GM12878 (cell line): Measurements from ENCODE around the gene ARMC3. TPM values are rescaled to one million over a fixed set of nuclear protein-coding genes. Genes with fewer than 3 reads are reported as not detected.

Source experiments
- ATAC-seq: fragments of 200-7000 bp; cut with Tn5 transposase; 3 replicates; pipeline ENCODE4 v1.9.1; 2020; ENCODE audit warnings: mild to moderate bottlenecking, moderate library complexity
- BruUV-seq: library from RNA; stranded (reverse); fragments of 400-500 nt; replicated peaks from 2 replicates; lab custom pipeline; 2021; lab: Mats Ljungman, UMichigan
- CTCF ChIA-PET: fragments of 300-600 bp; sonication (Branson Sonifier 250); formaldehyde crosslinking; extraction: SDS; loops from one replicate; lab custom pipeline; 2021; ENCODE audit warnings: inconsistent platforms; lab: Yijun Ruan, JAX
- POLR2A ChIA-PET: fragments of 350-600 bp; formaldehyde crosslinking; extraction: SDS; loops from one replicate; lab custom pipeline; 2021; ENCODE audit warnings: inconsistent platforms; lab: Charles Lee
- RAD21 ChIA-PET: fragments of 300-600 bp; sonication (Branson Sonifier 250); formaldehyde crosslinking; loops from one replicate; lab custom pipeline; 2023; ENCODE audit warnings: antibody characterized with exemption; ENCODE audit not compliant: unreplicated experiment; lab: Charles Lee
- SMC1A ChIA-PET: fragments of 300-600 bp; sonication (Branson Sonifier 250); formaldehyde crosslinking; loops from one replicate; lab custom pipeline; 2023; ENCODE audit not compliant: unreplicated experiment, uncharacterized antibody; lab: Charles Lee
- DNase-seq: peaks from one replicate; pipeline ENCODE4 v3.0.0-alpha.2; 2011; ENCODE audit warnings: low read depth, low spot score
- FAIRE-seq: peaks from 3 replicates; lab custom pipeline; 2011; peaks lifted over from hg19 to GRCh38; lab: Jason Lieb, UNC
- H2AFZ ChIP-seq: 2 replicates; pipeline ENCODE4 v1.6.0; 2011; ENCODE audit warnings: low read depth, low read length, control low read depth; ENCODE audit not compliant: control insufficient read depth
- H3K27ac ChIP-seq: 2 replicates; pipeline ENCODE4 v1.5.1; 2011; ENCODE audit warnings: control low read depth; ENCODE audit not compliant: control insufficient read depth, insufficient read depth
- H3K27me3 ChIP-seq, 2 experiments: replicated peaks in 1 of 2; 2 replicates each; pipeline versions ENCODE4 v1.6.0 to v1.6.1; 2011; ENCODE audit warnings: low read length in 1 of 2; ENCODE audit not compliant: control insufficient read depth in 2 of 2, insufficient read depth in 2 of 2
- H3K36me3 ChIP-seq, 2 experiments: 2 replicates each; pipeline ENCODE4 v1.5.1; 2011; ENCODE audit warnings: low read length in 1 of 2; ENCODE audit not compliant: control insufficient read depth in 2 of 2, insufficient read depth in 2 of 2
- H3K4me1 ChIP-seq: 2 replicates; pipeline ENCODE4 v1.6.1; 2011; ENCODE audit warnings: mild to moderate bottlenecking, low read length, moderate library complexity, mixed read lengths; ENCODE audit not compliant: control insufficient read depth, insufficient read depth
- H3K4me2 ChIP-seq: 2 replicates; pipeline ENCODE4 v1.6.0; 2011; ENCODE audit warnings: control low read depth; ENCODE audit not compliant: control insufficient read depth, insufficient read depth
- H3K4me3 ChIP-seq: fragments of 200-600 bp; sonication (generic); 2 replicates; pipeline ENCODE4 v1.5.1; 2016
- H3K79me2 ChIP-seq: 2 replicates; pipeline ENCODE4 v1.6.0; 2011; ENCODE audit warnings: low read length; ENCODE audit not compliant: control insufficient read depth, insufficient read depth
- H3K9ac ChIP-seq: 2 replicates; pipeline ENCODE4 v1.8.0; 2011; ENCODE audit warnings: low read length, control low read depth, mixed read lengths; ENCODE audit not compliant: control insufficient read depth, insufficient read depth
- H3K9me3 ChIP-seq: replicated peaks from 3 replicates; pipeline ENCODE4 v1.5.1; 2011; ENCODE audit warnings: mild to moderate bottlenecking, low read length; ENCODE audit not compliant: control insufficient read depth, insufficient read depth
- H4K20me1 ChIP-seq: 2 replicates; pipeline ENCODE4 v1.6.0; 2011; ENCODE audit not compliant: control insufficient read depth, insufficient read depth
- ATF2 ChIP-seq: IDR thresholded peaks from 2 replicates; pipeline ENCODE4 v1.6.1; 2012; ENCODE audit warnings: low read length, inconsistent platforms
- ELK1 ChIP-seq: IDR thresholded peaks from 2 replicates; pipeline ENCODE4 v1.6.1; 2012; ENCODE audit warnings: low read depth, low read length, improper control_type of control experiment
- HDAC2 ChIP-seq: fragments of 200-600 bp; sonication (generic); IDR thresholded peaks from 2 replicates; pipeline ENCODE4 v1.6.1; 2017
- SMARCA5 ChIP-seq: fragments of 450-650 bp; IDR thresholded peaks from 2 replicates; pipeline ENCODE4 v1.6.1; 2017; ENCODE audit warnings: mild to moderate bottlenecking
- STAT1 ChIP-seq: fragments of 450-650 bp; conservative IDR thresholded peaks from 2 replicates; pipeline ENCODE4 v1.6.1; 2014; ENCODE audit warnings: antibody characterized with exemption, mild to moderate bottlenecking
- WGBS: methylation state at CpG from one replicate; pipeline ENCODE4 v1.1.6; 2016; ENCODE audit warnings: low lambda C conversion rate; ENCODE audit not compliant: insufficient replicate concordance, insufficient coverage; ENCODE audit errors: missing lambda C conversion rate; 5-methylcytosine and 5-hydroxymethylcytosine counted together
- in situ Hi-C: fragments of 300-500 bp; cut with MboI; formaldehyde crosslinking; loops from 9 replicates; pipeline ENCODE4 v1.14.3; 2018; ENCODE audit warnings: mixed read lengths
- intact Hi-C: fragments of 100-400 bp; cut with micrococcal nuclease; formaldehyde crosslinking; loops from one replicate; pipeline ENCODE4 v1.14.2; 2022; ENCODE audit not compliant: unreplicated experiment
- polyA plus RNA-seq, 11 experiments: library from polyadenylated mRNA; depleted of rRNA in 4 of 11; unstranded in 6 of 11; stranded (reverse) in 5 of 11; fragments of >200 nt; fragmentation: Nextera tagmentation in 4 of 11; fragmentation: Illumina TruSeq in 1 of 11; extraction: Ambion mirVana in 4 of 11; extraction: Trizol in 1 of 11; gene quantifications; 1 replicate in 1 of 11; 2 replicates in 10 of 11; pipeline versions ENCODE4 v1.2.1 to v1.2.3, GENCODE V29; 2011 to 2016; ENCODE audit warnings: inconsistent platforms in 2 of 11, missing spikeins in 2 of 11, low read depth in 1 of 11
- total RNA-seq, 4 experiments: library from RNA; depleted of rRNA in 3 of 4; stranded (reverse); fragments of >200 nt in 3 of 4; fragmentation: Illumina TruSeq in 1 of 4; extraction: Trizol in 1 of 4; gene quantifications; 2 replicates each; pipeline versions ENCODE4 v1.2.1 to v1.2.3, GENCODE V29; 2013 to 2021

Gene ARMC3
- total and polyA plus RNA-seq, 10 of the 15 experiments (the other 5 are each of a cell fraction or from before 2014, with no cell fraction given) = 0.01 to 0.06 TPM; not detected in 8

GRCh38 chr10:22978918-22979317 lies 51.1 kb downstream of the ARMC3 start:
- CTCF ChIA-PET = interaction anchor here (1.4 to 1.5 kb wide), 2 partner anchors 8 to 406 kb away, joined by 3 read pairs; no protein-coding TSS in a partner anchor
- SMC1A ChIA-PET = interaction anchor here (2.1 to 2.6 kb wide), 2 partner anchors 10 to 13 kb away, joined by 7 to 8 read pairs; no protein-coding TSS in a partner anchor

More at GRCh38 chr10:22978918-22979317, 51.1 kb downstream of the ARMC3 start:
- H3K9me3 ChIP-seq = no peaks in the 10 kb centered on the region
- H3K79me2 ChIP-seq = no peaks in the 10 kb centered on the region
- no peak overlapping the region for H2AFZ ChIP-seq
- H3K9ac ChIP-seq = no peak overlapping the region
- H3K36me3 ChIP-seq = no peaks in the 10 kb centered on the region
- H4K20me1 ChIP-seq = no peaks in the 10 kb centered on the region
- no TSS peak for BruUV-seq
- H3K4me1 ChIP-seq = no peaks in the 10 kb centered on the region
- ChIA-PET RAD21 (interaction anchor here (0.6 kb wide), 1 partner anchor 442 kb away, joined by 5 read pairs; no protein-coding TSS in a partner anchor), POLR2A (no interaction called here)
- H3K27me3 ChIP-seq = no peaks in the 10 kb centered on the region
- no peak for DNase-seq
- no peak for FAIRE-seq
- WGBS = 0% methylated on average over 1 of the region's 1 CpG
- intact Hi-C loops = no loop called here
- no peak overlapping the region for H3K4me3 ChIP-seq
- H3K27ac ChIP-seq = no peak overlapping the region
- in situ Hi-C loops = loop anchor here (25.0 kb wide), 1 partner anchor 717 kb away; no protein-coding TSS in a partner anchor
- ATAC-seq = no peak
- no peak overlapping the region for H3K4me2 ChIP-seq
- TF ChIP-seq ELK1 = no peak
- TF ChIP-seq HDAC2 = no peak
- no peak for TF ChIP-seq ATF2
- no peak for TF ChIP-seq STAT1
- TF ChIP-seq SMARCA5 = no peak
